Hematopoietic multipotent progenitor cell treated with erythropoietin and hydrocortisone succinate and interleukin-3 and kit ligand, for 15 days (in vitro differentiated cells): ENCODE results near the gene TLK1.
A peak's percentile ranks its signal among the peaks of the same experiment; 100 is the strongest.
"Not testable (repeated sequence)": the region's sequence is repeated elsewhere in the genome, so short reads cannot be mapped to it uniquely, and the experiment has no call there.

Experiments
- DNase-seq: peaks from one replicate; pipeline ENCODE4 v3.0.0-alpha.2; 2015; ENCODE audit warnings: low spot score

TLK1 gene

GRCh38 chr2:171169333-171169732, 8.6 kb upstream of the TLK1 start:
- DNase-seq: no peak

- DNase-seq: no peak
These were observed 6.8 kb upstream of the TLK1 start for GRCh38 chr2:171167352-171167997.

- no peak for DNase-seq
These were observed 5.8 kb upstream of the TLK1 start for GRCh38 chr2:171166328-171166983.

- DNase-seq: no peak
These were observed 5.3 kb upstream of the TLK1 start for GRCh38 chr2:171165967-171166327.

GRCh38 chr2:171163261-171163660, 2.6 kb upstream of the TLK1 start:
- no peak for DNase-seq

- not testable (repeated sequence) for DNase-seq
These were observed 2.0 kb upstream of the TLK1 start for GRCh38 chr2:171162522-171163197.

- DNase-seq: peak; percentile 66
These were observed 455 bp upstream of the TLK1 start for GRCh38 chr2:171160956-171161740.

GRCh38 chr2:171159372-171160118, 1.1 kb downstream of the TLK1 start:
- peak; percentile 51 for DNase-seq

GRCh38 chr2:171158790-171159371, 1.8 kb downstream of the TLK1 start:
- no peak for DNase-seq

GRCh38 chr2:171158036-171158789, 2.5 kb downstream of the TLK1 start:
- no peak for DNase-seq

- no peak for DNase-seq
These were observed 3.6 kb downstream of the TLK1 start for GRCh38 chr2:171157109-171157500.

GRCh38 chr2:171154348-171154747, 6.3 kb downstream of the TLK1 start:
- no peak for DNase-seq

GRCh38 chr2:171150694-171151285, 9.9 kb downstream of the TLK1 start:
- DNase-seq: no peak

- no peak for DNase-seq
These were observed 10.6 kb downstream of the TLK1 start for GRCh38 chr2:171149986-171150693.

GRCh38 chr2:171149171-171149938, 11.3 kb downstream of the TLK1 start:
- no peak for DNase-seq

- no peak for DNase-seq
These were observed 13.6 kb downstream of the TLK1 start for GRCh38 chr2:171147081-171147480.

- DNase-seq: no peak
These were observed 14.1 kb downstream of the TLK1 start for GRCh38 chr2:171146633-171147032.

GRCh38 chr2:171146071-171146470, 14.6 kb downstream of the TLK1 start:
- no peak for DNase-seq

GRCh38 chr2:171143670-171144062, 17.0 kb downstream of the TLK1 start:
- no peak for DNase-seq
